Activated naive CD8-positive, alpha-beta T cell treated with anti-CD3 and anti-CD28 coated beads, Interleukin-2, amount 10 ng/mL, durations not matched to agents 7 days and 5 days (primary cell): ENCODE measurements around the gene COL4A6. TPM values are rescaled to one million over a fixed set of nuclear protein-coding genes. Genes with fewer than 3 reads are reported as not detected.

ENCODE experiments used
- ATAC-seq: fragments of 150-1000 bp; cut with Tn5 transposase; one replicate; pipeline ENCODE4 v1.10.0; 2021; ENCODE audit warnings: low read depth, moderate library complexity
- POLR2A ChIA-PET: fragments of 350-600 bp; sonication (Branson Sonifier 250); formaldehyde crosslinking; loops from one replicate; lab custom pipeline; 2021; ENCODE audit warnings: antibody characterized with exemption; lab: Charles Lee
- DNase-seq: peaks from one replicate; pipeline ENCODE4 v3.0.0; 2021
- H3K27ac Mint-ChIP-seq: one replicate; pipeline ENCODE4 v1.8.0; 2022; ENCODE audit warnings: mild to moderate bottlenecking, mixed read lengths
- H3K27me3 Mint-ChIP-seq: one replicate; pipeline ENCODE4 v1.8.0; 2022; ENCODE audit warnings: mild to moderate bottlenecking, moderate library complexity, mixed read lengths
- H3K36me3 Mint-ChIP-seq: one replicate; pipeline ENCODE4 v1.8.0; 2021; ENCODE audit warnings: mild to moderate bottlenecking, mixed read lengths
- H3K4me1 Mint-ChIP-seq: one replicate; pipeline ENCODE4 v1.8.0; 2021; ENCODE audit warnings: mixed read lengths
- H3K4me3 Mint-ChIP-seq: one replicate; pipeline ENCODE4 v1.8.0; 2022; ENCODE audit warnings: mild to moderate bottlenecking, moderate library complexity, mixed read lengths
- H3K9me3 Mint-ChIP-seq: one replicate; pipeline ENCODE4 v1.8.0; 2021; ENCODE audit warnings: mixed read lengths
- total RNA-seq, 2 experiments: library from RNA; stranded (reverse); gene quantifications; one replicate each; pipeline ENCODE4 v1.2.3, GENCODE V29; 2021

COL4A6 gene
- total RNA-seq, 2 experiments from 2014 or later, result not detected

DNA sequence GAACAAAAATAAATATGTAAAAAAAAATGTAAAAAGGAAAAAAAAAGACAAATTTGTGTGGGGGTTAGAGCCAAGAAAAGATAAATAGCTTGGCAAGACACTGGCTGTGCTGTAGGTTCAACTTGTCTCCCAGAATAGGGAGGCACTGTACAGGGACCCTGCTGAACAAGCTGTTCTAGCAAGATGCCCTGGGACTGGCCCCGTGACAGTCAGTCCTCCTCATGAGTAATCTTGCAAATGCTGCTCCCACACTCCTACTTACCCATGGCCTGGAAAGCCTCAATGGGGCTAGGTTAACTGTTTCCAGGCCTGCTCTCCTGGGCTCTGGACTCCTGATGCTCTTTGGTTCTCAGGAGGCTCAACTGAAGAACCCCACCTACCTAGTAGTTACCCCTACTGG, 239.8 kb downstream of the COL4A6 start:
- H3K27ac Mint-ChIP-seq, result no peak overlapping the region
- H3K4me3 Mint-ChIP-seq, result no peak overlapping the region
- H3K9me3 Mint-ChIP-seq, result no peaks in the 10 kb centered on the region
- H3K4me1 Mint-ChIP-seq, result no peaks in the 10 kb centered on the region
- no peak for ATAC-seq
- H3K36me3 Mint-ChIP-seq, result no peaks in the 10 kb centered on the region
- DNase-seq, result no peak
- POLR2A ChIA-PET, result no interaction called here
- peaks cover 6% of the 10 kb centered on the region for H3K27me3 Mint-ChIP-seq

DNA sequence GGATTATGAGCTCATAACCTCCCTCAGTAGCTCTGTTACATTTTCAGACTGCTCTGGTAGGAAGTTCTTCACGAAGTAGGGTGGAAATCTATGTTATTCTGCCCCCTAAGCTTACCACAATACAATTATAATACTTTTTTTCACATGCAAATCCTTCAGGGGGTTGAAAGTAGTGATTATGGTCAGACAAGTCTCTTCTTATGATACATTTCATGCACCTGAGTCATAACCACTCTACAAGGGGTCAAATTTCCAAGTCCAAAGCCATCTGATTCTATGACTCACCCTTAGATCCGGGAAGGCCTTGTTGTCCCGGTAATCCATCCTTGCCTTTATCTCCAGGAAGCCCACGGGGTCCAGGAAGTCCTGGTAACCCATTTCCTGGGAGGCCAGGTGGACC, 251.4 kb downstream of the COL4A6 start:
- no peak overlapping the region for H3K27ac Mint-ChIP-seq
- H3K4me3 Mint-ChIP-seq, result no peak overlapping the region
- DNase-seq (no peak), ATAC-seq (no peak)
- no peaks in the 10 kb centered on the region for H3K4me1 Mint-ChIP-seq
- no peaks in the 10 kb centered on the region for H3K9me3 Mint-ChIP-seq
- no peaks in the 10 kb centered on the region for H3K36me3 Mint-ChIP-seq
- POLR2A ChIA-PET, result no interaction called here
- peaks cover 3% of the 10 kb centered on the region for H3K27me3 Mint-ChIP-seq

DNA sequence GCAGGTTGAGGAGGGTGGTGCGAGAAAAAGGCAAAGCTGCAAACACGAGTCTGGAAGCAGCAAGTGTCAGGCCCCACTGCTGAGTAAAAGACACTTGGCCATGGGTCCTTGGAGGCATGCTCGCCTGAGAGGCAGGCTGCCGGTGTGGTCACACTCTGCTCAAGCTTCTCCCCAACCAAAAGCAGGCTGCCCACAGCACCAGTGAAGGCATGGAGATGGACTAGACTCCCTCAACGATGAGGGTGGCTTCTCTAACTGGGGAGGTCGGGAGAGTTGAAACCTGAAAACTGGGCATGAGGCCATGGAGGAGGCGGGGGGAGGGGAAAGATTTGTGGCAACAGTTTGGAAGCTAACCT, 260.1 kb downstream of the COL4A6 start:
- POLR2A ChIA-PET, result no interaction called here
- DNase-seq (no peak), ATAC-seq (no peak)
- no peaks in the 10 kb centered on the region for H3K27me3 Mint-ChIP-seq
- H3K36me3 Mint-ChIP-seq, result no peaks in the 10 kb centered on the region
- H3K9me3 Mint-ChIP-seq, result no peaks in the 10 kb centered on the region
- no peak overlapping the region for H3K4me3 Mint-ChIP-seq
- no peaks in the 10 kb centered on the region for H3K4me1 Mint-ChIP-seq
- no peak overlapping the region for H3K27ac Mint-ChIP-seq

- no peaks in the 10 kb centered on the region for H3K4me1 Mint-ChIP-seq
- DNase-seq (no peak), ATAC-seq (no peak)
- H3K4me3 Mint-ChIP-seq, result no peak overlapping the region
- H3K9me3 Mint-ChIP-seq, result no peaks in the 10 kb centered on the region
- no peaks in the 10 kb centered on the region for H3K27me3 Mint-ChIP-seq
- no peak overlapping the region for H3K27ac Mint-ChIP-seq
- POLR2A ChIA-PET, result no interaction called here
- H3K36me3 Mint-ChIP-seq, result no peaks in the 10 kb centered on the region
Measured at GRCh38 chrX:108177351-108178142, 260.7 kb downstream of the COL4A6 start.

- Mint-ChIP-seq H3K36me3 (no peaks in the 10 kb centered on the region), H3K4me1 (no peaks in the 10 kb centered on the region), H3K27ac (no peak overlapping the region), H3K9me3 (no peaks in the 10 kb centered on the region), H3K4me3 (no peak overlapping the region), H3K27me3 (peaks cover 3% of the 10 kb centered on the region)
- POLR2A ChIA-PET, result no interaction called here
- DNase-seq, result no peak
- ATAC-seq, result no peak
Measured at GRCh38 chrX:108173874-108174273, 264.3 kb downstream of the COL4A6 start.

DNA sequence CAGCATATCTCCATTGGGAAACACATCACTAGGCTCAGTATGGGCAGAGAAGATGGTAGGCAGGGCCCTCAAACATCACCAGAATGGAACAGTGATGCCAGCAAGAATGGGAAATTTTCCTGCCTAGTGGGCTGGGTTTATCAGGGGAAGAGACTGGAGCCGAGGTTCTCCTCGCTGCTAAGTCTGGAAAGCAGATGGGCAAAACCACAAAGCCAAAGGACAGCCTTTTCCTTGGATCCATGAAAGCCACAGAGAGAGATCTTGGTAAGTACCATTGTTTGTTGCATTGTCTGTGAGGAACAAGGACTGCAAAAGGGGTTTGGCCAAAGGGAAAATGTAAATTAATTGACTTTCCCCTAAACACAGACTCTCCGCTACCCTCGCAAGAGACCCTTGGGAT, 266.6 kb downstream of the COL4A6 start:
- Mint-ChIP-seq H3K36me3 (no peaks in the 10 kb centered on the region), H3K4me1 (no peaks in the 10 kb centered on the region), H3K27me3 (peaks cover 3% of the 10 kb centered on the region), H3K4me3 (no peak overlapping the region), H3K27ac (no peak overlapping the region), H3K9me3 (no peaks in the 10 kb centered on the region)
- ATAC-seq (no peak), DNase-seq (no peak)
- POLR2A ChIA-PET, result no interaction called here

DNA sequence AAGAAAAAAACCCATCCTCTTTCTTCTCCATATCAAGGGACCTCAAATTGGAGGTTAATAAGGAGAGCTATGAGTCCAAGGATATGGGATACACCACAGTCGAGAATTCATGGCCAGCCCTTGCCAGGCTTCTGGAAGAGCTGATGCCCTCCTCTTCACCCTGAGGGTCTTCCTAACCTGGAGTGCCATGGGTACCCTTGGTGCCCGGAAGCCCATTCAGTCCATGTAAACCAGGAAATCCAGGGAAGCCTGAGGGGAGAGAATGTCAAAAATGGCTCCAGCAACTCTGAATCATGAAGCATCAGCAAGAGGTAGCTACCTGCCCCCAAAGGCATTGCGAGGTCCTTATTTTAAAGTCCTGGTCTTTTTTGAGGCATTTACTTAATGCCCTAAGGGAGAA, 268.5 kb downstream of the COL4A6 start:
- DNase-seq (no peak), ATAC-seq (no peak)
- no peak overlapping the region for H3K27ac Mint-ChIP-seq
- no peaks in the 10 kb centered on the region for H3K9me3 Mint-ChIP-seq
- H3K36me3 Mint-ChIP-seq, result no peaks in the 10 kb centered on the region
- POLR2A ChIA-PET, result no interaction called here
- H3K4me1 Mint-ChIP-seq, result no peaks in the 10 kb centered on the region
- H3K4me3 Mint-ChIP-seq, result no peak overlapping the region
- peaks cover 3% of the 10 kb centered on the region for H3K27me3 Mint-ChIP-seq

DNA sequence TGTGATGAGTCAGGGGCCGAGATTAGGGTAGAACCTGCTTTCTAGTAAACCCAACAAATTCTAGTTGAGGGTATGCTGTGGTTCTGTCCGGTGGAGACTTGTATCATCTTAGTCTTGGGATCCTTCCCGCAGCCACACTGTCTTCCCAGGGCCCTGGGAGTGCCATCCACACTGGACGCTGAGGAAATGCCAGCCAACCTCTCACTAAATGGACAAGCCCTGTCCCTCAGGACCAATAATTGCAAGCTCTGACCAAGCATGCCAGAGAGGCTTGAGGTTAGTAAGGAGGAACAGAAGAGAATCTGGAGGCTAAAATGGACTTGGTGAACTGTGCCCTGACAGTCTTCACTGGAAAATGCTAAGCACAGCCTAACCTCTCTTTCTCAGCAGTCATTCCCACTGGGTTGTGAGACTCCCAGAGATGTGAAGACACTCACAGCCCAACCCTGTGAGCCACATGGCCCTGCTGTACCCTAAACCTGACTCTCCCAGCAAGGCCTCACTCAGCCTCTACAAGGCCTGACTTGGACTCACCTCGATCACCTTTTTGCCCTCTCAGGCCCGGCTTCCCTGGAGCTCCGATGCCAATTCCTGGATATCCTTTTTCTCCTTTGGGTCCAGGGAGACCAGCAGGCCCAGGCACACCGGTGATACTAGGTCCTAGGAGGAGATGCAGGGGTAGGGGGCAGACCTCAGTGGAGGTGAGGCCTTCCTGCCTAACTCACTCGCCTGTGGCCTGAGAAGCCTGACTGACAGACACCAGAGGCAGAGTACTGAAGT, 269.1 kb downstream of the COL4A6 start:
- no peaks in the 10 kb centered on the region for H3K36me3 Mint-ChIP-seq
- ATAC-seq, result no peak
- H3K4me3 Mint-ChIP-seq, result no peak overlapping the region
- no peak for DNase-seq
- POLR2A ChIA-PET, result no interaction called here
- no peaks in the 10 kb centered on the region for H3K9me3 Mint-ChIP-seq
- H3K27ac Mint-ChIP-seq, result no peak overlapping the region
- H3K4me1 Mint-ChIP-seq, result no peaks in the 10 kb centered on the region
- H3K27me3 Mint-ChIP-seq, result peaks cover 3% of the 10 kb centered on the region

DNA sequence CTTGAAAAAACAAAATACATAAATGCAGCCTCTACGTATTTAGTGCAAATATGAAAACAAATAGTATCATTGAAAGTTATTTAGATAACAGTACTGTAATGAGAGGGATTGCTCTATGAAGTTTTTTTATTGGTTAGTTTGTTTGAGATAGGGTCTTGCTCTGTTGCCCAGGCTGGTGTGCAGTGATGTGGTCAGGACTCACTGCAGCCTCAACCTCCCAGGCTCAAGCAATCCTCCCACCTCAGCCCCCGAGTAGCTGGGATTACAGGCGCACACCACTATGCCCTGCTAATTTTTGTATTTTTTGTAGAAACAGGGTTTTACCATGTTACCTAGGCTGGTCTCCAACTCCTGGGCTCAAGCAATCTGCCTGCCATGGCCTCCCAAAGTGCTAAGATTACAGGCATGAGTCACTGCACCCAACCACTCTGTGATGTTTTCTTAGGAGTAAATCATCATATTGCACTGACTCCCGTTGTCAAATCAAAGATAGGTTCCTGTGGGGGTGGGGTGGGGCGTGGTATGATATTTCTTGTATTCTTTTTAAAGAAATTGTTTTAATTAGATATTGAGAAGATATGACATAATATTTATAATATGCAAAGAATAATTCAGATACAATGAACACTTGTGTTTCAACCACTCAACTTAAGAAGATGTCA, 270.9 kb downstream of the COL4A6 start:
- Mint-ChIP-seq H3K9me3 (no peaks in the 10 kb centered on the region), H3K27ac (no peak overlapping the region), H3K36me3 (no peaks in the 10 kb centered on the region), H3K27me3 (peaks cover 3% of the 10 kb centered on the region), H3K4me1 (no peaks in the 10 kb centered on the region), H3K4me3 (no peak overlapping the region)
- no peak for ATAC-seq
- no peak for DNase-seq
- POLR2A ChIA-PET, result no interaction called here

- H3K27ac Mint-ChIP-seq, result no peak overlapping the region
- no peak overlapping the region for H3K4me3 Mint-ChIP-seq
- DNase-seq (no peak), ATAC-seq (no peak)
- no peaks in the 10 kb centered on the region for H3K9me3 Mint-ChIP-seq
- no peaks in the 10 kb centered on the region for H3K4me1 Mint-ChIP-seq
- peaks cover 2% of the 10 kb centered on the region for H3K27me3 Mint-ChIP-seq
- POLR2A ChIA-PET, result no interaction called here
- no peaks in the 10 kb centered on the region for H3K36me3 Mint-ChIP-seq
Measured at GRCh38 chrX:108165383-108166111, 272.7 kb downstream of the COL4A6 start.

GRCh38 chrX:108163333-108164082, 274.7 kb downstream of the COL4A6 start:
- Mint-ChIP-seq H3K4me1 (no peaks in the 10 kb centered on the region), H3K27ac (no peak overlapping the region), H3K4me3 (no peak overlapping the region), H3K27me3 (peaks cover 2% of the 10 kb centered on the region), H3K9me3 (no peaks in the 10 kb centered on the region), H3K36me3 (no peaks in the 10 kb centered on the region)
- POLR2A ChIA-PET, result no interaction called here
- ATAC-seq, result no peak
- DNase-seq, result no peak

DNA sequence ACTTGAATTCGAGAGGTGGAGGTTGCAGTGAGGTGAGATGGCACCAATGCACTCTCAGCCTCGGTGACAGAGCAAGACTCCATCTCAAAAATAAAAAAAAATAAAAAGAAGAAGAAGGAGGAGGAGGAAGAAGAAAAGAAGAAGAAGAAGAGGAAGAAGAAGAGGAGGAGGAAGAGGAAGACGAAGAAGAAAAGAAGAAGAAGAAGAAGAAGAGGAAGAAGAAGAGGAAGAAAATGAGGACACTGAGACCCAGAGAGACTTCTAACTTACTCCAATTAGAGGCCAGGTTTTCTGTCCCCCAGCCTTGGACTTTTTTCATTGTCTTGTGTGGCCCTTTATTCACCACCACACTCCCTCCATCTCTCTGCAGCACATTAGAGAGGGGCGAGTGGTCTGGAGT, 276.0 kb downstream of the COL4A6 start:
- Mint-ChIP-seq H3K4me1 (no peaks in the 10 kb centered on the region), H3K27me3 (peaks cover 2% of the 10 kb centered on the region), H3K27ac (no peak overlapping the region), H3K4me3 (no peak overlapping the region), H3K36me3 (no peaks in the 10 kb centered on the region), H3K9me3 (no peaks in the 10 kb centered on the region)
- ATAC-seq, result no peak
- no peak for DNase-seq
- POLR2A ChIA-PET, result no interaction called here

GRCh38 chrX:108160309-108160708, 277.9 kb downstream of the COL4A6 start:
- H3K9me3 Mint-ChIP-seq, result no peaks in the 10 kb centered on the region
- POLR2A ChIA-PET, result no interaction called here

More at GRCh38 chrX:108160309-108160708, 277.9 kb downstream of the COL4A6 start:
- peaks cover 2% of the 10 kb centered on the region for H3K27me3 Mint-ChIP-seq
- H3K4me1 Mint-ChIP-seq, result peaks cover 13% of the 10 kb centered on the region
- peaks cover 3% of the 10 kb centered on the region for H3K36me3 Mint-ChIP-seq
- no peak overlapping the region for H3K27ac Mint-ChIP-seq
- no peak for ATAC-seq
- no peak for DNase-seq
- H3K4me3 Mint-ChIP-seq, result no peak overlapping the region
